A673 (cell line): Measurements from ENCODE around the gene RAB11FIP3.
"Not testable (repeated sequence)": the region's sequence is repeated elsewhere in the genome, so short reads cannot be mapped to it uniquely, and the experiment has no call there.

Source experiments
- CTCF ChIP-seq: fragments of 300-800, 200-600 bp; sonication (generic); conservative IDR thresholded peaks from 2 replicates; pipeline ENCODE4 v1.5.1; 2017; ENCODE audit warnings: low read depth, mild to moderate bottlenecking, antibody characterized with exemption, low read length, moderate library complexity, mixed read lengths
- EZH2 ChIP-seq: fragments of 200-600 bp; sonication (generic); IDR thresholded peaks from 2 replicates; pipeline ENCODE4 v1.6.1; 2017; ENCODE audit warnings: borderline replicate concordance, low read depth, mild to moderate bottlenecking, mixed read lengths, antibody characterized with exemption, low read length; ENCODE audit not compliant: poor library complexity, severe bottlenecking

DNA sequence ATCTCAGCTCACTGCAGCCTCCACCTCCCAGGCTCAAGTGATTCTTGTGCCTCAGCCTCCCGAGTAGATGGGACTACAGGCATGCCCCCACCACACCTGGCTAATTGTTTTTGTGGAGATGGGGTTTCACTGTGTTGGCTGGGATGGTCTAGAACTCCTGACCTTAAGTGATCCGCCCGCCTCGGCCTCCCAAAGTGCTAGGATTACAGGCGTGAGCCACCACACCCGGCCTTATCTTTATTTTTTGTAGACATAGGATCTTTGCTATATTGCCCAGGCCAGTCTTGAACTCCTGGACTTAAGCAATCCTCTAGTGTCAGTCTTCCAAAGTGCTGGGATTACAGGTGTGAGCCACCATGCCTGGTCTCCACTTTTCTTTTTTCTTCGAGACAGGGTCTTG is 44.0 kb downstream of the RAB11FIP3 start:
- not testable (repeated sequence) for TF ChIP-seq CTCF, EZH2
